Panc1 (cell line): ENCODE results near the gene CACNA1D. TPM values are rescaled to one million over a fixed set of nuclear protein-coding genes. Genes with fewer than 3 reads are reported as not detected.

ENCODE experiments used
- ATAC-seq: fragments of 200-7000 bp; cut with Tn5 transposase; 2 replicates; pipeline ENCODE4 v1.9.1; 2020; ENCODE audit warnings: mild to moderate bottlenecking, moderate library complexity
- BruUV-seq: library from RNA; stranded (reverse); fragments of 400-500 nt; replicated peaks from 2 replicates; lab custom pipeline; 2021; lab: Mats Ljungman, UMichigan
- CTCF ChIA-PET: fragments of 300-600 bp; sonication (Branson Sonifier 250); formaldehyde crosslinking; loops from one replicate; lab custom pipeline; 2022; ENCODE audit warnings: antibody characterized with exemption; lab: Charles Lee
- POLR2A ChIA-PET: fragments of 300-600 bp; sonication (Branson Sonifier 250); formaldehyde crosslinking; loops from one replicate; lab custom pipeline; 2022; ENCODE audit warnings: antibody characterized with exemption; lab: Charles Lee
- DNase-seq: peaks from one replicate; pipeline ENCODE4 v3.0.0-alpha.2; 2010; ENCODE audit warnings: low read depth, low spot score
- H3K27ac ChIP-seq: 2 replicates; pipeline ENCODE4 v1.5.1; 2011; ENCODE audit warnings: mild to moderate bottlenecking, low read length, inconsistent platforms
- H3K27me3 ChIP-seq: fragments of 200-500 bp; sonication (Bioruptor generic); 2 replicates; pipeline ENCODE4 v1.6.0; 2014; ENCODE audit warnings: low read length, inconsistent platforms; ENCODE audit not compliant: control insufficient read depth, insufficient read depth
- H3K36me3 ChIP-seq: fragments of 200-500 bp; sonication (Bioruptor generic); 2 replicates; pipeline ENCODE4 v1.5.1; 2014; ENCODE audit warnings: inconsistent platforms, mild to moderate bottlenecking, low read length, moderate library complexity; ENCODE audit not compliant: control insufficient read depth, insufficient read depth
- H3K4me1 ChIP-seq: 2 replicates; pipeline ENCODE4 v1.5.1; 2011; ENCODE audit warnings: inconsistent platforms, mild to moderate bottlenecking, low read length, moderate library complexity; ENCODE audit not compliant: control insufficient read depth, insufficient read depth
- H3K4me3 ChIP-seq, 2 experiments: 2 replicates each; pipeline ENCODE4 v1.5.1; 2011 to 2012; ENCODE audit warnings: low read depth in 2 of 2, low read length in 2 of 2, mild to moderate bottlenecking in 2 of 2, inconsistent platforms in 1 of 2, moderate library complexity in 1 of 2
- H3K9me3 ChIP-seq: fragments of 200-500 bp; sonication (Bioruptor generic); 2 replicates; pipeline ENCODE4 v1.5.1; 2014; ENCODE audit warnings: low read depth, mild to moderate bottlenecking, inconsistent platforms, low read length, moderate library complexity; ENCODE audit not compliant: control insufficient read depth, insufficient read depth
- POLR2AphosphoS5 ChIP-seq: IDR thresholded peaks from 2 replicates; pipeline ENCODE4 v1.6.1; 2012; ENCODE audit warnings: mild to moderate bottlenecking, low read depth, low read length, moderate library complexity
- REST ChIP-seq, 2 experiments: IDR thresholded peaks; 2 replicates each; pipeline ENCODE4 v1.6.1; 2011 to 2012; ENCODE audit warnings: low read depth in 2 of 2, control low read depth in 1 of 2, low read length in 1 of 2, mild to moderate bottlenecking in 1 of 2, moderate library complexity in 1 of 2; ENCODE audit not compliant: insufficient read depth in 1 of 2
- SIN3A ChIP-seq: IDR thresholded peaks from 2 replicates; pipeline ENCODE4 v1.6.1; 2012; ENCODE audit warnings: low read depth, mild to moderate bottlenecking, low read length, moderate library complexity, borderline replicate concordance; ENCODE audit not compliant: insufficient read depth
- TCF7L2 ChIP-seq: IDR thresholded peaks from 2 replicates; pipeline ENCODE4 v1.6.1; 2011; ENCODE audit warnings: mild to moderate bottlenecking, low read depth, low read length, inconsistent platforms
- in situ Hi-C: cut with HindIII; loops from 2 replicates; pipeline ENCODE4 v1.10.0; 2016; ENCODE audit warnings: low sequenced_read_pairs, low pct_unique_long_range_greater_than_20kb
- intact Hi-C: fragments of 100-400 bp; cut with micrococcal nuclease; formaldehyde crosslinking; loops from one replicate; pipeline ENCODE4 v1.10.0; 2022; ENCODE audit not compliant: unreplicated experiment
- total RNA-seq: library from RNA; stranded (reverse); gene quantifications from one replicate; pipeline ENCODE4 v1.2.1, GENCODE V29; 2021; ENCODE audit not compliant: unreplicated experiment
- TF ChIP-seq, protein P1 (sequence below): fragments of 450-650 bp; IDR thresholded peaks from 2 replicates; pipeline ENCODE4 v1.5.1; 2017; ENCODE audit warnings: mild to moderate bottlenecking

CACNA1D gene
- total RNA-seq, 1 experiment from 2014 or later = 23.0 TPM

DNA sequence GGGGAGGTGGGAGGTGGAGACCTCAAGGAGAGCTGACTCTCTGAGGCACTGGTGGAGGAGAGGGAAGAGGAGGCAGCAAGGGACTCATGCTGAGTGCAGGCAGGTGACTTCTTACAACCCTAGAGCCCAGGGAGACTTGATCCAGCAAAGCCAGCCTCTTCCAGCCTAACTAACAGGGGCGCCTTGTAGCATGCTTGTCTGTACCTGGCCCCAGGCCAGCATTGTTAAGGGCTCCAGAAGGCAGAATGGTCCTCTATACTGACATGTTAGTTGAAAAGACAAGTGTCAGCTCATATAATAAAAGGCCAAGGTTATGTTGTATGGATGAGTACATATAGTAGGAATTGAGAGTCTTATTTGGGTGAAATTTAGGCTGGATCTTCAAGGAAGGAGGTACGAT is 286.4 kb downstream of the CACNA1D start:
- no peak for DNase-seq
- Histone ChIP-seq H3K36me3 (no peaks in the 10 kb centered on the region), H3K9me3 (no peaks in the 10 kb centered on the region), H3K4me1 (no peaks in the 10 kb centered on the region), H3K4me3 (no peak overlapping the region), H3K27ac (no peak overlapping the region), H3K27me3 (no peaks in the 10 kb centered on the region)
- no peak for ATAC-seq
- in situ Hi-C loops (no loop called here), intact Hi-C loops (no loop called here)
- no peak for TF ChIP-seq POLR2AphosphoS5
- TF ChIP-seq TCF7L2 = no peak
- no peak for TF ChIP-seq SIN3A
- ChIA-PET CTCF (no interaction called here), POLR2A (no interaction called here)
- BruUV-seq = no TSS peak

GRCh38 chr3:53787016-53787415 is 292.6 kb downstream of the CACNA1D start:
- H3K9me3 ChIP-seq = no peaks in the 10 kb centered on the region
- H3K4me1 ChIP-seq = no peaks in the 10 kb centered on the region
- no peaks in the 10 kb centered on the region for H3K36me3 ChIP-seq
- H3K4me3 ChIP-seq = no peak overlapping the region
- in situ Hi-C loops = no loop called here
- CTCF ChIA-PET = no interaction called here
- TF ChIP-seq POLR2AphosphoS5 = no peak
- TF ChIP-seq, protein P1, sequence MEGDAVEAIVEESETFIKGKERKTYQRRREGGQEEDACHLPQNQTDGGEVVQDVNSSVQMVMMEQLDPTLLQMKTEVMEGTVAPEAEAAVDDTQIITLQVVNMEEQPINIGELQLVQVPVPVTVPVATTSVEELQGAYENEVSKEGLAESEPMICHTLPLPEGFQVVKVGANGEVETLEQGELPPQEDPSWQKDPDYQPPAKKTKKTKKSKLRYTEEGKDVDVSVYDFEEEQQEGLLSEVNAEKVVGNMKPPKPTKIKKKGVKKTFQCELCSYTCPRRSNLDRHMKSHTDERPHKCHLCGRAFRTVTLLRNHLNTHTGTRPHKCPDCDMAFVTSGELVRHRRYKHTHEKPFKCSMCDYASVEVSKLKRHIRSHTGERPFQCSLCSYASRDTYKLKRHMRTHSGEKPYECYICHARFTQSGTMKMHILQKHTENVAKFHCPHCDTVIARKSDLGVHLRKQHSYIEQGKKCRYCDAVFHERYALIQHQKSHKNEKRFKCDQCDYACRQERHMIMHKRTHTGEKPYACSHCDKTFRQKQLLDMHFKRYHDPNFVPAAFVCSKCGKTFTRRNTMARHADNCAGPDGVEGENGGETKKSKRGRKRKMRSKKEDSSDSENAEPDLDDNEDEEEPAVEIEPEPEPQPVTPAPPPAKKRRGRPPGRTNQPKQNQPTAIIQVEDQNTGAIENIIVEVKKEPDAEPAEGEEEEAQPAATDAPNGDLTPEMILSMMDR = no peak
- intact Hi-C loops = no loop called here
- H3K27me3 ChIP-seq = no peaks in the 10 kb centered on the region
- POLR2A ChIA-PET = no interaction called here
- ATAC-seq = no peak
- no peak overlapping the region for H3K27ac ChIP-seq
- DNase-seq = no peak
- no TSS peak for BruUV-seq

DNA sequence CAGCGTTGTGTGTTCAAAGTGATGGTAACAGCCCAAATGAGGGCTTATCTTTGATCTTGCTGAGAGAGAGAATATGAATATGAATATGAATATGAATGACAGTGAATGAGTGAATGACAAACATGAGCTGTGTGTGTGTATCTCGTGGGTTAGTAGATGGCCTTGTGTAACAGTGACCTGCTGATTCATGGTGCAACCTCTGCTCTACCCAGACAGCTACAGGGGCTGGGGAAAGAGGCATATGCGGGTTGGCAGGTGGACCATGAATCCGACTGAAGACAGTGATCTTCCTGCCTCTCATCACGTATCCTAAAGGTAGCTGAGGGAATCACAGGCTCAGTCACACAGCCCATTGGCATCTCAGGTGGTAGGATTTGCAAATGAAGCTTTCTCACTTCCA is 293.6 kb downstream of the CACNA1D start:
- H3K27me3 ChIP-seq = no peaks in the 10 kb centered on the region
- ChIA-PET POLR2A (no interaction called here), CTCF (no interaction called here)
- H3K4me3 ChIP-seq = no peak overlapping the region
- H3K36me3 ChIP-seq = no peaks in the 10 kb centered on the region
- TF ChIP-seq TCF7L2 = no peak
- TF ChIP-seq, protein P1 = no peak
- TF ChIP-seq REST (IDR thresholded peaks at IDR 0.05; ENCODE audit: insufficient read depth in 1 of 2, low read depth in 2 of 2, low read length in 1 of 2) = no peak
- TF ChIP-seq POLR2AphosphoS5 = no peak
- TF ChIP-seq SIN3A = no peak
- in situ Hi-C loops (no loop called here), intact Hi-C loops (no loop called here)
- ATAC-seq (no peak), DNase-seq (no peak)
- H3K4me1 ChIP-seq = no peaks in the 10 kb centered on the region
- no peak overlapping the region for H3K27ac ChIP-seq
- BruUV-seq = no TSS peak
- no peaks in the 10 kb centered on the region for H3K9me3 ChIP-seq
